ENCODE results near the gene IGFL1.
A peak's percentile ranks its signal among the peaks of the same experiment; 100 is the strongest.

- TF ChIP-seq EZH2 (IDR thresholded peaks at IDR 0.05; ENCODE audit: insufficient read depth, low read length), result no peak
- peak; percentile 90 for TF ChIP-seq CTCF (IDR thresholded peaks at IDR 0.05; ENCODE audit: insufficient read depth, low read depth, low read length)
Observed at GRCh38 chr19:46265217-46265828, 35.8 kb downstream of the IGFL1 start.

Data from astrocyte (in vitro differentiated cells and primary cell).